GM18907 (cell line): Measurements from ENCODE around the gene AVEN.
"Not testable (repeated sequence)": the region's sequence is repeated elsewhere in the genome, so short reads cannot be mapped to it uniquely, and the experiment has no call there.

Experiments
- ATAC-seq: cut with Tn5 transposase; IDR thresholded peaks from one replicate; pipeline ENCODE4 v1.9.1; 2021; ENCODE audit warnings: mild to moderate bottlenecking, moderate library complexity; ENCODE audit not compliant: unreplicated experiment

AVEN gene, protein sequence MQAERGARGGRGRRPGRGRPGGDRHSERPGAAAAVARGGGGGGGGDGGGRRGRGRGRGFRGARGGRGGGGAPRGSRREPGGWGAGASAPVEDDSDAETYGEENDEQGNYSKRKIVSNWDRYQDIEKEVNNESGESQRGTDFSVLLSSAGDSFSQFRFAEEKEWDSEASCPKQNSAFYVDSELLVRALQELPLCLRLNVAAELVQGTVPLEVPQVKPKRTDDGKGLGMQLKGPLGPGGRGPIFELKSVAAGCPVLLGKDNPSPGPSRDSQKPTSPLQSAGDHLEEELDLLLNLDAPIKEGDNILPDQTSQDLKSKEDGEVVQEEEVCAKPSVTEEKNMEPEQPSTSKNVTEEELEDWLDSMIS

DNA sequence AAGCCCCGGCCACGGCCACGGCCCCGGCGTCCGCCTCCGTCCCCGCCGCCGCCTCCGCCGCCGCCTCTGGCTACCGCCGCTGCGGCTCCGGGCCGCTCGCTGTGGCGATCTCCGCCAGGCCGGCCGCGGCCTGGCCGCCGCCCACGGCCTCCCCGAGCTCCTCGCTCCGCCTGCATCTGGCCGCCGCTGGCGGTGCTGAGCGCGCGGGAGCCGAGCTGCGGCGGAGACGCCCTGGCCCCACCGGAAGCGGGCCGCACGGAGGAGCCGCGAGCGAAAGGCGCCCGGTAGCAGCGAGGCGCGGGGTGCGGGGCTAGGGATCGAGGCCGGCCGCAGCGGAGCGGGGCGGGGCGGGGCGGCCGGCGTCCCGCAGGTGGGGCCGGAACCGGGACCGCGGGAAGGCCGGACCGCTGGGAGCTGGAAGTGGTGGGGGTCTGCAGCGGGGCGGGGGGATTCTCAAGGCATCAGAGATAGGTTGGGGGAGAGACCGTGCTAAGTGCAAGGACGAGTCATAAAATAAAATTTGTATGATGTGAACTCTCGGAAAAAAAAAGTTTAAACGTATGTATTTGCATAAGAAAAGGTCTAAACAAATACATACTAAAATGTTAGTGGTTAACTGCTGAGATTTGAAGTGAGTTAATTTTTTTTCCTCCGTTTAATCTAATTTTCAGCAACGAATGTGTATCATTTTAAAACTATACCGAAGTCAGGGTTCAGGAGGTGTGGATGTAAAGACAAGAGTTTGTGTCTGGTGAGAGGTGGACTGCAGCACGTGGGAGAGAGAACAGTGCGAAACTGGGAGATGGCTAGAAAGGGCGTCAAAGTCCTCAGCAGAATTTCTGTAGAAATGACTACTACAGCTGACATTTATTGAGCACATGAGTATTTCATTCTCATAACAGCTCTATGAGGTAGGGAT is at the start of gene AVEN:
Gene AVEN, minus strand, starts transcription at position 334 of the 919 bp plus-strand sequence. Its CDS starts 158 bp downstream, at position 176.
- peak; percentile 59 for ATAC-seq

DNA sequence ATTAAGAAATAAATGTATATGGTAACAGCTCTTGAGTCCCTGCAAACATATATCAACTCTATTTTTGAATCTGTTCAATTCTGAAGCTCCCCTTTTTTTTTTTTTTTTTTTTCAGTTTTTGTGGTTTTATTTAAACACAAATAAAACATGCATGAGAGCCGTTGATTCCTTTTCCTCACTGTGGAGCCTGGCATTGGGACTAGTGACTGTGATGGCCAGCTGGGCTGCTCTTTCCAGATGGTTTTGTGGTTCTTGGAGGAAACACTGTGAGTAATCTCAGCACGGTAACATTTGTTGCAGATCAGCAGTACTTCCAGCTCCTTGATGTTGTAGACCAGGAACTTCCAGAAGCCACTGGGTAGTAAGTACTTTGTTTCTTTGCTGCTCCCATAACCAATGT is 46.7 kb upstream of the AVEN start:
- no peak for ATAC-seq

DNA sequence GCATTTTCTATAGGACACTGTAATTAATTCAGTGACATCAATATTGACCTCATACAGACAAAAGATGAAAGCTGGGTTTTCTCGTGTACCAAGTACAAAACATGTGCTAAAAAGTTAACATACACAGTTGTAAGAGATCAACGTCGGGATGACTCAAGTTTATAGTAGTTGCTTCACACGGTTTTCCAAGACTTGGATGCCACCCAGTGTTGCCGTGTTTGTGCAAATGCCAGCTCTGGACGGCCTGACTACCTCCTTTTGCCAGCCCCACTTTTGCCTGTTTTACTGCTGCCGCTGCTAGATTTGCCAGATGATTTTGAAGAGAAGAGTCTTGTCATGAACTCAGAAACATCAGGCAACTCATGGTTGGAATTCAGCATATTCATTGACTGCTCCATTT is 45.1 kb upstream of the AVEN start:
- ATAC-seq, result no peak

DNA sequence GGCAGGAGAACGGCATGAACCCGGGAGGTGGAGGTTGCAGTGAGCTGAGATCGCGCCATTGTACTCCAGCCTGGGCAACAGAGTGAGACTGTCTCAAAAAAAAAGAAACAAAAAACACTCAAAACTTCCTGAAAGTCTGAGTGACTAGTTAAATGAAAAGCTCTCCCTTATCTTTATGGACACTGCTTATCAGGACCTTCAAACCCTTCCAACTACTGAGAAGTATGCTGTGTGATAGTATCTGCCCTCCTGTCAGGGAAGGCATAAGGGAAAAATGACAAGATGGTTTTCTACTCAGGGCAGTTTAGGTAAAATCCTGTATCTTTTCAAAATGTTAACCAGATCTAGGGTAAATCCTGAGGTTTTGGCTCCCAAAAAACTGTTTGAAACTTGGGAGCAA is 40.9 kb upstream of the AVEN start:
- no peak for ATAC-seq

DNA sequence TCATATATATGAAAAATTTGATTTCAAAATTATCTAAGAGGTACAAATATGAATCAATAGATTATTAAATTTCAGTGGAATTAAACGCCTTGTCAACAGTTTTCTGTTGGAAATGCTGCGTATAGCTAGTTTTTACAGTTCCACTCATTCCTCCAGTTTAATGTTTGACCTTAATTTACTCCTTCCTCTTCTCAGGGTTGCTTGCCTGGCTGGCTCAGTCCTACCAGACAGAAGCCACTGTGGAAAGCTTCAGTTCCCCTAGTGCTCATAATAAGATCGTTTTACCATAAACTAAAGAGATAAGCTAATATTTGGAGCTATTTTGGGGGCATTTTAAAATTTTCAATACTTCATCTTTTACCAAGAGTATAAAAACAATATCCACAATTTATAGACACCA is 39.9 kb upstream of the AVEN start:
- no peak for ATAC-seq

DNA sequence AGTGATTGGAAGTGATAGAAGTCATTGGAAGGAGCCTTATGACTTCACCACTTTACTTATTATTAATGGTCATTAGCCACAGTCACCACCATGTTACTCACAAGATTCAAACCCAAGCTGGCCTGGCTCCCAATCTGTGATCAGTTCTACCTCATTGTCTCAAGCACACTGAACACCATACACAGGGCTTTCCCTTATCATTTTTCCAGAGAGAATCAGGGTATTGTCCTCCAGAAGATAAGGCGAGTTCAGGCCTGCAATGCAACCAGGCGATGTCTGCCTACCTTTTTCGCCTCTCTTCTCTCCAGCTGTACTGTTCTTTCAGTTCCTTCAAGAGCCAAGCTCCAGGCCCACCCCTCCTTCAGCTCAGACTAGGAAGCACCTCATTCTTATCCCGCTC is 37.8 kb upstream of the AVEN start:
- no peak for ATAC-seq

DNA sequence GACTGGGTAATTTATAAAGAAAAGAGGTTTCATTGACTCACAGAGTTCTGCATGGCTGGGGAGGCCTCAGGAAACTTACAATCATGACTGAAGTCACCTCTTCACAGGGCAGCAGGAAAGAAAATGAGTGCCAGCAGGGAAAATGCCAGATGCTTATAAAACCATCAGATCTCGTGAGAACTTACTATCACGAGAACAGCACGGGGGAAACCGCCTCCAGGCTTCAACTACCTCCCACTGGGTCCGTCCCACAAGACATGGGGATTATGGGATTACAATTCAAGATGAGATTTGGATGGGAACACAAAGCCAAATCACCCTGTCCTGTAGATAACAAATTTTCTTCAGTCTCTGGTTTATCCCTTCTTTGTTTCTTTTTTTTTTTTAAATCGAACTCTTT is 31.0 kb upstream of the AVEN start:
- ATAC-seq, result no peak

DNA sequence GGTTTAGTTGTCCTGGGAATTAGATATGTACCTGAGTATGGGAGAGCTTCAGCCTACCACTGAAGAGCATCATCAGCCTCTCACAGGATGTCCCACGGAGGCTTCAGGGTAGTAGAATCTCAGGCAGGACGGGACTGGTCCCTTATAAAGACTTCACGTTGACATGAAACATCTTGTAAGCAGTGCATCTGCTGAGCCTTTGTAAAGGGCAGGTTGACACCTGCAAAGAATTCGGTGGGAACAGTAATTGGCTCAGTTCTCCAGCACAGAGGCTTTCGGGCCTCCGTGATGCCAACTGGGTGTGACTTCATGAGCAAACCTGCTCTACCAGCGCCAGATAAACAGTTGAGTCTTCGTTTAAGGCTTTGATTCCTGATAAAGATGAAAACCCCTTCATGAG is 26.9 kb upstream of the AVEN start:
- no peak for ATAC-seq

DNA sequence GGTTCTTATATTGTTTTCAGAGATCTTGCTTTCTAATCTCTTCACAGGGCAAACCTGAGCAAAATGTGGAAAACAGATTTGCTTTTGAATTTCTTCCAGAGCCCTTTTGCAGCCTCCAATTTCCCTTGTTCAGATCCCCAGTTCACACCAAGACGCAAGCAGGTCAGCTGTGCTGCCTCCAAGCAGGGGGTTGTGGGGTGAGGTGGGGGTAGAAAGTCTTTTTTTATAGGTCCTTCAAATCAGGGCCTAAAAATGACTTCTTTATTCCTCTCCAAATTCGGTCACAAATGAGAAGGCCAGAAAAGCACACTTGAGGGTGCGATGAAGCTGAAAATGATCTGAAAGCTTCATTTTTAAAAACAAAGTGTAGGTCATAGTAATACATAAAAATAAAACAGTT is 26.3 kb upstream of the AVEN start:
- no peak for ATAC-seq

DNA sequence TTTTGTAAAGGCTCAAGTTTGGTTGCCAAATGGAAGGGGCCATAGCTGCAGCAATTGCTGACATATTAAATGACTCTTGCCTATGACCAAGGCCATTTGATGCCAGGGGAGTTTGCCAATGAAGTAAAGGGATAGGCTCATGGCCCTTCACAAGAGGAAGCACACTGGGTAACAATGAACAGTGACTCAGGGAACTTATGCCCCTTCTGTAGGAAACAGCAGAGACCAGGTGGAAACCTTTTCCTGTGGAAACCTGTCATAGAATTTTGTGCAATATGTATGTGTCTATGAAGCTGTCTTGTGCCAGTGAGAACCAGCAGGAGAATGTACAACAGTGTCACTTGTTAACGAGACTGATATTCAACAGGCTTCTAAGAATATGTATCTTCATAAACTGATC is 25.4 kb upstream of the AVEN start:
- no peak for ATAC-seq

DNA sequence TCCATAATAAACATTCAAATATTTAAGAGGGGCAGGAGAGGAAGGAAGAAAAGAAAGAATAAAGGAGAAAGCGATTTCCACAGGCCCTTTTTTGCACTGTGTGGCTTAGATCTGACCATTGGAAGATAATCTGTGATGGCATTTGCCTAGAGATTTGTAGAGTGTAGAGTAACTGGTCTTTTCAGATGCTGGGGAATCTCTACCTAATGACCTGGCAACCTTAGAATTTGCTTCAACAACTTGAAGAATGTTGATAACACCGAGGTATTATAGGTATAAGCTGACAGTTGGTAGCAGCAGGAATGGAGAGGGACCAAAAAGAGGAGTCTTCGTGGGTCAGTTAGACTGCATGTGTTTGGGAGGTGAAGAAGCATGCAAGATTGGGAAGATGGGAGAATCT is 20.9 kb upstream of the AVEN start:
- no peak for ATAC-seq

DNA sequence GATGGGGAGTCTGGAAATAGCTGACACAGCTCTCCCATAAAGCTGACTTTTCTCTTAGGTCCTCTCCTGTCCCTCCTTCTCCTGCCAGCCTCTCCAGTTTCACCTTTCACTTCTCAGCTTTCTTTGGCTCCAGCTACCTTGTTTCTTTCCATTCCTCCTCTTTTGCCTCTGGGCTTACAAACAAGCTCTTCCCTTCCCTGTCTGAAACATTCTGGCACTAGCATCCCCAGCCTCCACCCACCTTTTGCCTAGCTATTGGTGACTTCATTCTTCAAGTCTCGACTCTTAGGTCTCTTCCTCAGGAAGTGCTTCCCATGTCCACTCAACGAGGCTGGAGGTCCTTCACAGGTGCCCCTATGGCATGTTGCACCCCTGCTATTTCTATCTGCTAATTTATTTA is 20.5 kb upstream of the AVEN start:
- ATAC-seq, result no peak

DNA sequence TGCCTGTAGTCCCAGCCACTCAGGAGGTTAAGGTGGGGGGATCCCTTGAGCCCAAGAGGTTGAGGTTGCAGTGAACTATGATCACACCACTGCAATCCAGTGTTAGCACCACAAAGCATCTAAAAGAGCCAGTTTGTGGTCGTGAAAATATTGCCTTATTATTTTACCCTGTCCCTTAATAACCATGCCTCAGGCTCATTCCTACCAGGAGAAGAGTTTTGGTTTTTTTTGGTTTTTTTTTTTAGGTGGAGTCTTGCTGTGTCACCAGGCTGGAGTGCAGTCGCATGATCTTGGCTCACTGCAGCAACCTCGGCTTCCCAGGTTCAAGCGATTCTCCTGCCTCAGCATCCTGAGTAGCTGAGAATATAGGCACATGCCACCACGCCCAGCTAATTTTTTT is 17.9 kb upstream of the AVEN start:
- no peak for ATAC-seq

DNA sequence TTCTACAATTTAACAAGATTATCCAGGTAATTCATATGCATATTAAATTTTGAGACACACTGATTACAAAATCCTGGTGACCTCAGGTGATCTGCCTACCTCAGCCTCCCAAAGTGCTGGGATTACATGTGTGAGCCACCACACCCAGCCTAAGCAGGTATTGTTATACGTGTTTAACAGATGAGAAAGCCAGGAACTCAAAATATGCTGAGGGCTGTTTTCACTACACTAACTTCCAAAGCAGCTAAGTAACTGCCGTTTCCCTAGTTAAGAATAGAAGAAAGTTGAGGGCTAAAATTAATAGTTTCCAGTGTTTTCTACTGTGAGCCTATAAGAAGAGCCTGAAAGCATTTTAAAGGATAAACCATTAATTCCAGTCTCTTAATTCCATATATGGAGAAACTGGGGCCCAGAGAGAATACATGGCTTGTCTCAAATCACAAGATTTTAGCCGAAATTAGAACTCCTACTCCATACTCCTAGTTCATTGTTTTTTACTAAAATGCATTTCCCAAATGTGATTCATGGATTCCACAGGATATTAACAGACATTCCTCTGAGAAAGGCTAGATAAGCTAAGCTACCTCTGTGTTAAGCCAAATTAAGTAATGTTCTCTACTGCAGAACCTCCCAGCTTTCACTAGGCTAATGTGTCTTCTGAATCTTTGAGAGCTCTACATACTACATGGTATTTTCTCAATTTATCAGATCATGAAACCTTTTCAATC is 17.0 kb upstream of the AVEN start:
- no peak for ATAC-seq

DNA sequence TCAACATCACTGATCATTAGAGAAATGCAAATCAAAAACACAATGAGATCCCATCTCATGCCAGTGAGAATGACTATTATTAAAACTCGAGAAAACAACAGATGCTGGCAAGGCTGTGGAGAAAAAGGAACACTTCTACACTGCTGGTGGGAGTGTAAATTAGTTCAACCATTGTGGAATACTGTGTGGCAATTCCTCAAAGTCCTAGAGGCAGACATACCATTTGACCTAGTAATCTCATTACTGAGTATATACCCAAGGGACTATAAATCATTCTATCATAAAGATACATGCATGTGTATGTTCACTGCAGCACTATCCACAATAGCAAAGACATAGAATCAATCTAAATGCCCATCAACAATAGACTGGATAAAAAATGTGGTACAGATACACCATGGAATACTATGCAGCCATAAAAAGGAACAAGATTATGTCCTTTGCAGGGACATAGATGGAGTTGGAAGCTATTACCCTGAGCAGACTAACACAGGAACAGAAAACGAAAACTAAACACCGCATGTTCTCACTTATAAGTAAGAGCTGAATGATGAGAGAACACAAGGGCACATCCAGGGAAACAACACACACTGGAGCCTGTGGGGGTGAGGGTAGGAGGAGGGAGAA is 15.2 kb upstream of the AVEN start:
- ATAC-seq, result no peak

DNA sequence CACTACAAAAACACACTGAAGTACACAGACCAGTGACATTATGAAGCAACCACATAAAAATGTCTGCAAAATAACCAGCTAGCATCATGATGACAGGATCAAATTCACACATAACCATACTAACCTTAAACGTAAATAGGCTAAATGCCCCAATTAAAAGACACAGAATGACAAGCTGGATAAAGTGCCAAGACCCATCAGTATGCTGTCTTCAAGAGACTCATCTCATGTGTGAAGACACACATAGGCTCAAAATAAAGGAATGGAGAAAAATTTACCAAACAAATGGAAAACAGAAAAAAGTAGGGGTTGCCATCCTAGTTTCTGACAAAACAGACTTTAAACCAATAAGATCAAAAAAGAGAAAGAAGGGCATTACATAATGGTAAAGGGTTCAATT is 11.4 kb upstream of the AVEN start:
- ATAC-seq, result not testable (repeated sequence)

DNA sequence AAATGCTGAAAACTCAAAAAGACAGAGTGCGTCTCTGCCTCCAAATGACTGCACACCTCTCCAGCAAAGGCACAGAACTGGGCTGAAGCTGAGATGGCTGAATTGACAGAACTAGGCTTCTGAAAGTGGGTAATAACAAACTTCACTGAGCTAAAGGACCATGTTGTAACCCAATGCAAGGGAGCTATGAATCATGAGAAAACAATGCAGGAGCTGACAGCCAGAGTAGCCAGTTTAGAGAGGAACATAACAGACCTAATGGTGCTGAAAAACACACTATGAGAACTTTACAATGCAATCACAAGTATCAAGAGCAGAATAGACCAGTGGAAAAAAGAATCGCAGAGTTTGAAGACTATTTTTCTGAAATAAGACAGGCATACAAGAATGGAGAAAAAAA is 10.1 kb upstream of the AVEN start:
- ATAC-seq, result no peak

DNA sequence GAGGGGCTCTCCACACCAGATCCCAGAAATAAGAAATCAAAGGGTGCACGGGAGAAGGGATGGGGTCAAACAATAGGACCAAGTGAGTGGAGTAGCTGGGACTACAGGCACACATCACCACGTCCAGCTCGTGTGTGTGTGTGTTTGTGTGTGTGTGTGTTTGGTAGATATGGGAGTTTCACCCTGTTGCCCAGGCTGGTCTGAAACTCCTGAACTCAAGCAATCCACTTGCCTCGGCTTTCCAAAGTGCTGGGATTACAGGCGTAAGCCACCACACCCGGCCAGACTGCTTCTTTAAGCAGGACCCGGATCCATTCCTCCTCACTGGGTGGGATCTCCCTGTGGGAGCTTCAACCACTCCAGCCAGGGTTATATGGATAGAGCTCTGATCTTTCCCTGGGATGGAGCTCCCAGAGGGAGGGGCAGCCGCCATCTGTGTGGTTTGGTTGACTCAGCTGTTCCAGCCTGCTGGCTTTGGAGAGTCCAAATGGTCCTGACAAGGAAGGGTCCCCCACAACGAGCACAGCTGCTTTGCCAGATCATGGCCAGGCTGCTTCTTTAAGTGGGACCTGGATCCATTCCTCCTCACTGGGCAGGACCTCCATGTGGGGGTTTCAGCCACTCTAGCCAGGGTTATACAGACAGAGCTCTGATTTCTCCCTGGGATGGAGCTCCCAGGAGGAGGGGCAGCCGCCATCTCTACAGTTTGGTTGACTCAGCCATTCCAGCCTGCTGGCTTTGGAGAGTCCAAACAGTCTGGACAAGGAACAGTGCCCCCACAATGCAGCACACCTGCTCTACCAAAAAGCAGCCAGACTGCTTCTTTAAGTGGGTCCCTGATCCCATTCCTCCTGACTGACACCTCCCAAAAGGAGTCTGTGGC is 9.1 kb upstream of the AVEN start:
- no peak for ATAC-seq

DNA sequence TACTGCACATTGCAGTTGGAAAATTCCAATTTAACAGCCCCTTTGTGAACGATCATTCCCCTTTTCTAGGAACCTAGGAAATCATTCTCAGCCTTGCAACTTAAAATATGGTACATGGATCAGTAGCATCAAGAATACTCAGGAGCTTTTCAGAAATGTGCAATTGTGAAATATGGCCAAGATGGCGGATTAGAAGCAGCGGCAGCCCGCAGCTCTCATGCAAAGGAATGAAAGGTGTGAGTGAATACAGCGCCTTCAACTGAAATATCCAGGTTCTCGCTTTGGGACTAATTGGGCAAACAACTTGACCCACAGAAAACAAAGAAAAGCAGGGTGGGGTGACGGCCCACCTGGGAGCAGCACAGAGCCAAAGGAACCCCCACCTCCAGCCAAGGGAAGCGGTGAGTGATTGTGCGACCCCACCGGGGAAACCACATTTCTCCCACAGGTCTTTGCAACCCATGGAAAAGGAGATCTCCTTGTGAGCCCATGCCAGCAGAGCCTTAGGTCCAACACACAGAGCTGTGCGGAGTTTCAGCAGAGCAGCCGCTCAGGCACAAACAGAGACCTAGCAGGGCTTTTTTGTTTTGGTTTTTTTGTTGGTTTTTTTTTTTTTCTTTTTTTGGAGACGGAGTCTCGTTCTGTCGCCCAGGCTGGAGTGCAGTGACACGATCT is 7.6 kb upstream of the AVEN start:
- no peak for ATAC-seq

DNA sequence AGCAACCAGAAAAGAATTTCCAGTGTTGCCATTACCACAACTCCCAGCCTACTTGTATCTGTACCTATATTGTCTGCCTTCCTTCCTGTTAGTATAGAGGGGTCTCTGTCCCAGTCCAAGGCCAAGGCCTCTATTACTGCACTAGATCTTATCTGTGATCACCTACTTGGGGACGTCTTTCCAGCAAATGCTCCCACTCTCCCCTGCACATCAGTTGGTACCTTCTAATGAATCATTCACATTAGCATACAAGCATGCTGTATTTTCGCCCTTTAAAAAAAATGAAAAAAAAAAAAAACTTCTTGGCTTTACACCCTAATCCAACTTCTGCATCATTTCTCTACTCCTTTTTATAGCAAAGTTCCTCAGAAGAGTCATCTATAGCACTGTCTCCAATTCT is 4.8 kb upstream of the AVEN start:
- no peak for ATAC-seq
